HepG2 (cell line): Measurements from ENCODE around the gene CDH13. TPM values are rescaled to one million over a fixed set of nuclear protein-coding genes. Genes with fewer than 3 reads are reported as not detected.

ENCODE experiments used
- ATAC-seq: fragments of 200-7000 bp; cut with Tn5 transposase; 3 replicates; pipeline ENCODE4 v1.9.1; 2020; ENCODE audit warnings: mild to moderate bottlenecking, moderate library complexity
- BruUV-seq: library from RNA; stranded (reverse); fragments of 400-500 nt; replicated peaks from 2 replicates; lab custom pipeline; 2021; lab: Mats Ljungman, UMichigan
- CTCF ChIA-PET: fragments of 300-600 bp; formaldehyde crosslinking; extraction: SDS; loops from one replicate; lab custom pipeline; 2021; ENCODE audit warnings: low total read pairs, inconsistent platforms, low intra/inter-chr PET ratio; lab: Yijun Ruan, JAX
- POLR2A ChIA-PET: fragments of 350-600 bp; sonication (Branson Sonifier 250); formaldehyde crosslinking; loops from one replicate; lab custom pipeline; 2020; ENCODE audit warnings: antibody characterized with exemption, inconsistent platforms; lab: Yijun Ruan, JAX
- DNase-seq: peaks from one replicate; pipeline ENCODE4 v3.0.0-alpha.2; 2015; ENCODE audit warnings: low spot score
- FAIRE-seq: peaks from 3 replicates; lab custom pipeline; 2011; peaks lifted over from hg19 to GRCh38; lab: Jason Lieb, UNC
- H2AFZ ChIP-seq: one replicate; pipeline ENCODE4 v1.6.1; 2011; ENCODE audit warnings: low read length, inconsistent platforms
- H3K27ac ChIP-seq: fragments of 300-600 bp; 3 replicates; pipeline ENCODE4 v1.8.0; 2011; ENCODE audit warnings: mixed run types, mild to moderate bottlenecking, mixed read lengths, low read length, inconsistent platforms; ENCODE audit not compliant: insufficient read depth; ENCODE audit errors: extremely low read length
- H3K27me3 ChIP-seq, 2 experiments: fragments of 200-600 bp in 1 of 2; 2 replicates in 1 of 2; 3 replicates in 1 of 2; pipeline versions ENCODE4 v1.6.0 to v1.8.0; 2011; ENCODE audit warnings: low read length in 2 of 2, mild to moderate bottlenecking in 2 of 2, moderate library complexity in 2 of 2, inconsistent platforms in 1 of 2; ENCODE audit not compliant: insufficient read depth in 2 of 2, control insufficient read depth in 1 of 2
- H3K36me3 ChIP-seq, 2 experiments: fragments of 200-600 bp in 1 of 2; replicated peaks in 1 of 2; 2 replicates in 1 of 2; 3 replicates in 1 of 2; pipeline versions ENCODE4 v1.5.1 to v1.8.0; 2011; ENCODE audit warnings: low read length in 2 of 2, inconsistent platforms in 1 of 2; ENCODE audit not compliant: insufficient read depth in 2 of 2, control insufficient read depth in 1 of 2
- H3K4me1 ChIP-seq: 2 replicates; pipeline ENCODE4 v1.5.1; 2012; ENCODE audit warnings: low read length, inconsistent platforms; ENCODE audit not compliant: insufficient read depth
- H3K4me2 ChIP-seq: 2 replicates; pipeline ENCODE4 v1.6.0; 2011; ENCODE audit warnings: low read depth, low read length, inconsistent platforms
- H3K4me3 ChIP-seq, 3 experiments: fragments of 200-600 bp in 1 of 3; sonication (generic), shearing (Covaris generic) in 1 of 3; replicated peaks in 1 of 3; 2 replicates each; pipeline ENCODE4 v1.5.1; 2011 to 2016; ENCODE audit warnings: low read length in 3 of 3, inconsistent platforms in 2 of 3, low read depth in 2 of 3, mild to moderate bottlenecking in 2 of 3, control low read depth in 1 of 3, mixed read lengths in 1 of 3; ENCODE audit not compliant: insufficient read depth in 1 of 3
- H3K79me2 ChIP-seq: one replicate; pipeline ENCODE4 v1.6.1; 2011; ENCODE audit warnings: low read length, inconsistent platforms; ENCODE audit not compliant: insufficient read depth
- H3K9ac ChIP-seq: 2 replicates; pipeline ENCODE4 v1.6.0; 2011; ENCODE audit warnings: mild to moderate bottlenecking, low read depth, low read length, inconsistent platforms; ENCODE audit not compliant: insufficient read depth
- H3K9me3 ChIP-seq: 2 replicates; pipeline ENCODE4 v1.5.1; 2012; ENCODE audit warnings: mild to moderate bottlenecking, low read length
- H4K20me1 ChIP-seq: 2 replicates; pipeline ENCODE4 v1.6.0; 2011; ENCODE audit warnings: inconsistent platforms, mild to moderate bottlenecking, low read length, moderate library complexity; ENCODE audit not compliant: insufficient read depth
- BCL6 ChIP-seq: IDR thresholded peaks from 2 replicates; pipeline ENCODE4 v1.6.1; 2016; ENCODE audit warnings: missing genetic modification reagents, missing compliant biosample characterization
- CREB1 ChIP-seq, 2 experiments: fragments of 450-650 bp in 1 of 2; IDR thresholded peaks; 2 replicates each; pipeline ENCODE4 v1.6.1; 2016 to 2017; ENCODE audit warnings: control low read depth in 1 of 2, mild to moderate bottlenecking in 1 of 2, missing compliant biosample characterization in 1 of 2, missing genetic modification characterization in 1 of 2
- IKZF1 ChIP-seq: fragments of 450-650 bp; IDR thresholded peaks from 2 replicates; pipeline ENCODE4 v1.7.1; 2016
- ZNF180 ChIP-seq: sonication (generic); formaldehyde crosslinking; IDR thresholded peaks from 2 replicates; pipeline ENCODE4 v1.4.0; 2020; ENCODE audit warnings: low read depth, missing genetic modification reagents, borderline replicate concordance
- WGBS: methylation state at CpG from one replicate; pipeline ENCODE4 v1.1.6; 2017; ENCODE audit warnings: low lambda C conversion rate; 5-methylcytosine and 5-hydroxymethylcytosine counted together
- in situ Hi-C: cut with HindIII; loops from 2 replicates; pipeline ENCODE4 v1.10.0; 2017; ENCODE audit warnings: low pct_unique_long_range_greater_than_20kb; ENCODE audit not compliant: extremely low pct_ligation_motif_present
- intact Hi-C: fragments of 100-400 bp; cut with micrococcal nuclease; formaldehyde crosslinking; loops from one replicate; pipeline ENCODE4 v1.10.0; 2022; ENCODE audit not compliant: unreplicated experiment
- polyA plus RNA-seq, 8 experiments: library from polyadenylated mRNA; depleted of rRNA in 3 of 8; stranded (reverse) in 7 of 8; unstranded in 1 of 8; fragments of >200 nt; fragmentation: Illumina TruSeq in 4 of 8; extraction: Trizol in 4 of 8; gene quantifications; 2 replicates each; pipeline versions ENCODE4 v1.2.1 to v1.2.3, GENCODE V29; 2011 to 2016; ENCODE audit warnings: low read depth in 4 of 8, missing spikeins in 1 of 8, mixed read lengths in 1 of 8; ENCODE audit not compliant: insufficient read depth in 1 of 8
- total RNA-seq, 5 experiments: library from RNA; depleted of rRNA; stranded (reverse); fragments of >200 nt; fragmentation: Illumina TruSeq; extraction: Trizol; gene quantifications; 2 replicates each; pipeline ENCODE4 v1.2.3, GENCODE V29; 2016; ENCODE audit warnings: low read depth in 1 of 5
- TF ChIP-seq, protein P1 (sequence below): IDR thresholded peaks from 2 replicates; pipeline ENCODE4 v1.6.1; 2018; ENCODE audit warnings: missing genetic modification reagents
- TF ChIP-seq, protein P2 (sequence below), 2 experiments: fragments of 450-650 bp in 1 of 2; sonication (generic) in 1 of 2; formaldehyde crosslinking; IDR thresholded peaks; 2 replicates each; pipeline versions ENCODE4 v1.5.0 to v1.8.0; 2020 to 2022; ENCODE audit warnings: mild to moderate bottlenecking in 1 of 2, missing genetic modification reagents in 1 of 2
- TF ChIP-seq, protein P3 (sequence below): sonication (generic); formaldehyde crosslinking; IDR thresholded peaks from 2 replicates; pipeline ENCODE4 v1.4.0; 2020; ENCODE audit warnings: missing genetic modification reagents
- TF ChIP-seq, protein P4 (sequence below): IDR thresholded peaks from 2 replicates; pipeline ENCODE4 v1.6.1; 2016; ENCODE audit warnings: low read depth, control low read depth

Gene CDH13
- total and polyA plus RNA-seq, 2 of the 13 experiments (the other 11 are each of a cell fraction or from before 2014, with no cell fraction given) = not detected

DNA sequence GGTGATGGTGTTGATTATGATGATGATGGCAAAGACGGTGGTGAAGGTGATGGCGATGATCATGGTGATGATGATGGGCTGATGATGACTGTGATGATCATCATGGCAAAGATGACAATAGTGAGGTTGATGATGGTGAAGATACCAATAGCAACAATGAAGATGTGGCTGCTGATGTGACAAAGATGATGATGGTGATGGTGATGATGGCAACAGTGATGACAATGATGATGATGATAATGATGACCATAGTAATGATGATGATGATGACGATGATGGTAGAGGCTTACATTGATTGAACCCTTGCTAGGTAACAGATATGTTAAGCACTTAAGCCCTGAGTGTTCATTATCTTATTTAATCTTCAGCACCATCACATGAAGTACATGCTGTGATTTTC lies 817.2 kb downstream of the CDH13 start:
- BruUV-seq = no TSS peak
- FAIRE-seq = no peak
- ChIA-PET POLR2A (no interaction called here), CTCF (no interaction called here)
- intact Hi-C loops = no loop called here
- Histone ChIP-seq H3K36me3 (no peaks in the 10 kb centered on the region), H3K4me3 (no peak overlapping the region), H3K79me2 (no peaks in the 10 kb centered on the region), H3K9ac (no peak overlapping the region), H3K4me2 (no peak overlapping the region), H3K27me3 (no peaks in the 10 kb centered on the region; a peak in 1 of 5 replicates), H3K9me3 (no peaks in the 10 kb centered on the region), H3K4me1 (no peaks in the 10 kb centered on the region), H2AFZ (no peak overlapping the region), H3K27ac (no peak overlapping the region), H4K20me1 (no peaks in the 10 kb centered on the region)
- in situ Hi-C loops = no loop called here
- 3% methylated on average over 3 of the region's 3 CpGs for WGBS
- no peak for DNase-seq
- ATAC-seq = no peak
- TF ChIP-seq IKZF1 = no peak
- no peak for TF ChIP-seq ZNF180
- TF ChIP-seq CREB1 (IDR thresholded peaks at IDR 0.05) = peak; percentile 97
- no peak for TF ChIP-seq CREB1 (CRISPR knock-in tag; IDR thresholded peaks at IDR 0.05)
- TF ChIP-seq, protein P1, sequence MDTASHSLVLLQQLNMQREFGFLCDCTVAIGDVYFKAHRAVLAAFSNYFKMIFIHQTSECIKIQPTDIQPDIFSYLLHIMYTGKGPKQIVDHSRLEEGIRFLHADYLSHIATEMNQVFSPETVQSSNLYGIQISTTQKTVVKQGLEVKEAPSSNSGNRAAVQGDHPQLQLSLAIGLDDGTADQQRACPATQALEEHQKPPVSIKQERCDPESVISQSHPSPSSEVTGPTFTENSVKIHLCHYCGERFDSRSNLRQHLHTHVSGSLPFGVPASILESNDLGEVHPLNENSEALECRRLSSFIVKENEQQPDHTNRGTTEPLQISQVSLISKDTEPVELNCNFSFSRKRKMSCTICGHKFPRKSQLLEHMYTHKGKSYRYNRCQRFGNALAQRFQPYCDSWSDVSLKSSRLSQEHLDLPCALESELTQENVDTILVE (CRISPR knock-in tag) = no peak
- TF ChIP-seq, protein P2, sequence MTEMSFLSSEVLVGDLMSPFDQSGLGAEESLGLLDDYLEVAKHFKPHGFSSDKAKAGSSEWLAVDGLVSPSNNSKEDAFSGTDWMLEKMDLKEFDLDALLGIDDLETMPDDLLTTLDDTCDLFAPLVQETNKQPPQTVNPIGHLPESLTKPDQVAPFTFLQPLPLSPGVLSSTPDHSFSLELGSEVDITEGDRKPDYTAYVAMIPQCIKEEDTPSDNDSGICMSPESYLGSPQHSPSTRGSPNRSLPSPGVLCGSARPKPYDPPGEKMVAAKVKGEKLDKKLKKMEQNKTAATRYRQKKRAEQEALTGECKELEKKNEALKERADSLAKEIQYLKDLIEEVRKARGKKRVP (CRISPR knock-in tag; IDR thresholded peaks at IDR 0.05) = no peak
- TF ChIP-seq, protein P3, sequence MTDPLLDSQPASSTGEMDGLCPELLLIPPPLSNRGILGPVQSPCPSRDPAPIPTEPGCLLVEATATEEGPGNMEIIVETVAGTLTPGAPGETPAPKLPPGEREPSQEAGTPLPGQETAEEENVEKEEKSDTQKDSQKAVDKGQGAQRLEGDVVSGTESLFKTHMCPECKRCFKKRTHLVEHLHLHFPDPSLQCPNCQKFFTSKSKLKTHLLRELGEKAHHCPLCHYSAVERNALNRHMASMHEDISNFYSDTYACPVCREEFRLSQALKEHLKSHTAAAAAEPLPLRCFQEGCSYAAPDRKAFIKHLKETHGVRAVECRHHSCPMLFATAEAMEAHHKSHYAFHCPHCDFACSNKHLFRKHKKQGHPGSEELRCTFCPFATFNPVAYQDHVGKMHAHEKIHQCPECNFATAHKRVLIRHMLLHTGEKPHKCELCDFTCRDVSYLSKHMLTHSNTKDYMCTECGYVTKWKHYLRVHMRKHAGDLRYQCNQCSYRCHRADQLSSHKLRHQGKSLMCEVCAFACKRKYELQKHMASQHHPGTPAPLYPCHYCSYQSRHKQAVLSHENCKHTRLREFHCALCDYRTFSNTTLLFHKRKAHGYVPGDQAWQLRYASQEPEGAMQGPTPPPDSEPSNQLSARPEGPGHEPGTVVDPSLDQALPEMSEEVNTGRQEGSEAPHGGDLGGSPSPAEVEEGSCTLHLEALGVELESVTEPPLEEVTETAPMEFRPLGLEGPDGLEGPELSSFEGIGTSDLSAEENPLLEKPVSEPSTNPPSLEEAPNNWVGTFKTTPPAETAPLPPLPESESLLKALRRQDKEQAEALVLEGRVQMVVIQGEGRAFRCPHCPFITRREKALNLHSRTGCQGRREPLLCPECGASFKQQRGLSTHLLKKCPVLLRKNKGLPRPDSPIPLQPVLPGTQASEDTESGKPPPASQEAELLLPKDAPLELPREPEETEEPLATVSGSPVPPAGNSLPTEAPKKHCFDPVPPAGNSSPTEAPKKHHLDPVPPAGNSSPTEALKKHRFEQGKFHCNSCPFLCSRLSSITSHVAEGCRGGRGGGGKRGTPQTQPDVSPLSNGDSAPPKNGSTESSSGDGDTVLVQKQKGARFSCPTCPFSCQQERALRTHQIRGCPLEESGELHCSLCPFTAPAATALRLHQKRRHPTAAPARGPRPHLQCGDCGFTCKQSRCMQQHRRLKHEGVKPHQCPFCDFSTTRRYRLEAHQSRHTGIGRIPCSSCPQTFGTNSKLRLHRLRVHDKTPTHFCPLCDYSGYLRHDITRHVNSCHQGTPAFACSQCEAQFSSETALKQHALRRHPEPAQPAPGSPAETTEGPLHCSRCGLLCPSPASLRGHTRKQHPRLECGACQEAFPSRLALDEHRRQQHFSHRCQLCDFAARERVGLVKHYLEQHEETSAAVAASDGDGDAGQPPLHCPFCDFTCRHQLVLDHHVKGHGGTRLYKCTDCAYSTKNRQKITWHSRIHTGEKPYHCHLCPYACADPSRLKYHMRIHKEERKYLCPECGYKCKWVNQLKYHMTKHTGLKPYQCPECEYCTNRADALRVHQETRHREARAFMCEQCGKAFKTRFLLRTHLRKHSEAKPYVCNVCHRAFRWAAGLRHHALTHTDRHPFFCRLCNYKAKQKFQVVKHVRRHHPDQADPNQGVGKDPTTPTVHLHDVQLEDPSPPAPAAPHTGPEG (CRISPR knock-in tag) = no peak
- TF ChIP-seq, protein P4, sequence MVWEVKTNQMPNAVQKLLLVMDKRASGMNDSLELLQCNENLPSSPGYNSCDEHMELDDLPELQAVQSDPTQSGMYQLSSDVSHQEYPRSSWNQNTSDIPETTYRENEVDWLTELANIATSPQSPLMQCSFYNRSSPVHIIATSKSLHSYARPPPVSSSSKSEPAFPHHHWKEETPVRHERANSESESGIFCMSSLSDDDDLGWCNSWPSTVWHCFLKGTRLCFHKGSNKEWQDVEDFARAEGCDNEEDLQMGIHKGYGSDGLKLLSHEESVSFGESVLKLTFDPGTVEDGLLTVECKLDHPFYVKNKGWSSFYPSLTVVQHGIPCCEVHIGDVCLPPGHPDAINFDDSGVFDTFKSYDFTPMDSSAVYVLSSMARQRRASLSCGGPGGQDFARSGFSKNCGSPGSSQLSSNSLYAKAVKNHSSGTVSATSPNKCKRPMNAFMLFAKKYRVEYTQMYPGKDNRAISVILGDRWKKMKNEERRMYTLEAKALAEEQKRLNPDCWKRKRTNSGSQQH (CRISPR knock-in tag) = no peak
- no peak for TF ChIP-seq BCL6 (CRISPR knock-in tag)
